GM19043 (cell line): ENCODE data around the gene TRIL.

Experiments used
- ATAC-seq: cut with Tn5 transposase; IDR thresholded peaks from one replicate; pipeline ENCODE4 v1.9.1; 2021; ENCODE audit warnings: low read depth; ENCODE audit not compliant: unreplicated experiment

Gene TRIL

GRCh38 chr7:28983396-28984190 lies 25.5 kb upstream of the TRIL start:
- no peak for ATAC-seq

DNA sequence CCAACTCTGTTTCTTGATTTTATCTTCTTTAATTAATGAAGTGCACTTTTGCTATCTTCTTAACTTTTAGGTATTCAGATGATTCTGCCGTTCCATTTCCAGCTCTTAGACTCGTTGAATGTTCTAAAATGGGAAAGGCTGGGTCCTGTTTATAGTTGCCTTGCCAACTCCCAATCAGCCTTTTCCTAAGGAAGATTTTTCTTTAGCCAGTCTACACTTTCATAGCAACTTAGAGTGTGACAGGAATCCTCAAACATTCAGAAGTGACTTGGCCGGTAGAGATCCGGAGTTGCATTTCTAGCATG lies 23.0 kb upstream of the TRIL start:
- ATAC-seq: no peak

DNA sequence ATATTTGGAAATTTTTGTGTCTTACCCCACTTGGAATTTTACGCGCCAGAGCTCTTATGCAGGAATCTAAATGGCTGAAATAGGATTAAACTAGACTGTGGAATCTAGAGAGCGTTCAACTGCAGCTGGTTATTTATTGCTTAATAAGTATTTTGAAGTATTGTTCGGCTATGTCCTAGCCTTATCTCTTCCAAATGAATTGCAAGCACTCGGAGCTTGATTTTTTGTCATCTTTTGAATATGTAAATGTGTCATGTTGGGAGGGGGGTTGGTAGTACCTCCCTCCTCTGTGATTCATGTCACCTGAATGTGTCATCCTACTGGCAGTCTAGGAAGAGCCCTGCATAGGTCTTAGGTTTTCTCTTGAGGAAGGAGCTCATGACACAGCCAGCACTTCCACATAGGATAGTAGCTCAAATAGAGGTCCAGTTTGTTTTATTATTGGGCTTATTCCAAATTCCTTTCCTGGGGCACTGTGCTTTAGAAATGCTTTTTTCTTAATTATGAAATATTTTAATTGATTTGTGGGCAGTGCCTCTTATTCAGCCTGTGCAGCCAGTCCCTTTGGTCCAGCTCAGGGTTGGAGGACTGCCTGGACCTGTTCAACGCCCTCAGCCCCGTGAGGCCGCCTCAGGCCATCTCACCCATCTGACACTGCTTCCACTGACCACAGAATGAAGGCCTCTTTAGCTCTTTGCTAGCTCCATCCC lies 22.5 kb upstream of the TRIL start:
- no peak for ATAC-seq

DNA sequence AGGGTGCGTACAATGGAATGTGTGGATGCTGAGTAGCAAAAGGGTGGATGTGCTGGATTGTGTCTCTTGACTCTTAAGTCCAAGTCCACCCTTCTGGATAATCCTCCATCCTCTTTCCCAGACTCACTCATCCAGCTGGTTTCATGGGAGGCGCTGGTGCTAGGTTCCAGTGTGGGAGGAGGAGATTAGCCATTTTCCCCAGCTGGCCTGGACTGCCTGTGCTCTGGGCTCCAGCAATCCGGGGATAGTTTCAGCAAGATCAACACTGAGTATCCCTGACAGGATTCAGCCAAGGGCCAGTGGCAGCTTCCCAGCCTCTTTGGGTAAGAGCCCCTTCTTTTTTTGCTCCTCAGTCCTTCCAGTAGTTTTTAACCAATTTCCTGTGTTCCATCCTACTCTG lies 21.6 kb upstream of the TRIL start:
- ATAC-seq: no peak

- ATAC-seq: no peak
Observed at GRCh38 chr7:28977881-28978280, 19.8 kb upstream of the TRIL start.

- no peak for ATAC-seq
Observed at GRCh38 chr7:28976022-28976421, 17.9 kb upstream of the TRIL start.

DNA sequence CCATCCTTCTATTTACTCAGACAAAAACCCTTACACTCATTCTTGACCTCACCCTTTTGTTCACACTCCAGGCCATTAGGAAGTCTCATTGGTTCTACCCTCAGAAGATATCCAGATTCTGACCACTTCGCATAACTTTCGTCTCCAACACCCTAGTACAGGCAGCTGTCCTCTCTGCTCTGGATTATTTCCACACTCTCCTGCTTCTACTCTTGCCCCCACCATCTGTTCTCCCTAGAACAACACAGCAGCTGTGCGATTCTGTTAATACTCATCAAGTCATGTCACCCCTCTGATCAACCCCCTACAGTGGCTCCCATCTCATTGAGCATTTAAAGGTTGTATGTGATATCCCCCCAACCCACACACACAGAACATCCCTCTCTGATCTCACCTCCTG lies 15.5 kb upstream of the TRIL start:
- no peak for ATAC-seq

GRCh38 chr7:28964056-28964455 lies 5.9 kb upstream of the TRIL start:
- ATAC-seq: no peak

GRCh38 chr7:28961972-28962371 lies 3.8 kb upstream of the TRIL start:
- no peak for ATAC-seq

GRCh38 chr7:28960071-28960840 lies 2.1 kb upstream of the TRIL start:
- no peak for ATAC-seq

DNA sequence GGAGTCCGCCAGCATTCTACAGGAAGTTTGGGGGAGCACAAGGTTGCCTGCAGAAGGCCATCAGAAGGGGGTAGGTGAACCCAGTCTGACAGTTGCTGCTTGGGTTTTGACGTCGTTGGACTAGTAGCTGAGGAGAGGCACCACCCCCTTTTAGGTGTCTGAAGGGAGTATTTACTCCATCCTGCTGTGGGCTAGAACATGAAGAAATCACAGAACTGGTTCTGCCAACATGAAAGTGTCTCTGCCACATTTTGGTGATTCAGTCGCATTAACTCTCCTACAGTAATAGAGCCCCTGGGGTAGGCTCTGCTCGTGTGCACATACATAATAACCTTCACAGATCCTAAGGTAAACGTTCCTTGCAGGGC lies 834 bp upstream of the TRIL start:
- no peak for ATAC-seq

- ATAC-seq: no peak
Observed at GRCh38 chr7:28957751-28958234, 337 bp downstream of the TRIL start.

- no peak for ATAC-seq
Observed at GRCh38 chr7:28957064-28957750, 923 bp downstream of the TRIL start.

GRCh38 chr7:28956608-28957063 lies 1.5 kb downstream of the TRIL start:
- no peak for ATAC-seq

DNA sequence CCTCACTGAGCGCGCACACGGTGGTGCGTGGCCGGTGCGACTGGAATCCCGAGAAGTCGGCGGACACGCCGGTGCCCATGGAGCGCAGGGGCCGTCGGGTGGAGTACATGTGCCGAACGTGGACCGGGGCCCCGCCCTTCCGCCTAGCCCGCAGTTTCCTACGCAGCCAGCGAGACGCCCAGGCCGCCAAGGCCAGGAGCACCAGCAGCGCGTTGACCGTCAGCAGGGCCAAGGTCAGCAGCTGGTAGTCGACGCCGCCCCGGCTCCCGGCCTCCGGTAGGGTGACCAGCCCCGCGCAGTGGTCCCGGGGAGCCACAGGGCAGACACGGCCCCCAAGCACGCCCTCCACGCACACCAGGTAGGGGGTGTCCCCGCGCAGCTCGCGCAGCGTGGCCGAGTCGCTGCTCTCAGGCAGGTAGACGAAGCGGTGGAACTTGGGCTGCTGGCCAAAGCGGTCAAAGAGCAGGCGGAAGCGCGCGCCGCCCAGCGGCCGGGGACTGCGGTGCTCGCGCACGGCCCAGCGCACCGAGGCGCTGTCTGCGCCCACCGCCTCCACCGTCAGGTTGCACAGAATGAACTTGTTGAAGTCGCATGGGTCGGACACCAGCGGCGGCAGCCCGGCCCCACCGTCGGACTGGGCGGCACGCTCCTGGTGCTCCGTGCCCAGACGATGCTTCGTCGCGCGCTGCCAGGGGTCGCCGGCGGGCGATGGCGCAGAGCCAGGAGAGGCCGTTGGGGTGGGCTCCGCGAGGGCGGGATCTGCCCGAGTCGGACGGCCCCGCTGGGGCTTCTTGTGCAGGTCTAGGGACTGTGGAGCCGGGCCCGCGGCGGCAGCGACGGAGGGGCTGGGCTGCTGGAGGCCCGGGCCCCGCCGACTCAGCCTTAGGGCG lies 2.2 kb downstream of the TRIL start:
- ATAC-seq: no peak

DNA sequence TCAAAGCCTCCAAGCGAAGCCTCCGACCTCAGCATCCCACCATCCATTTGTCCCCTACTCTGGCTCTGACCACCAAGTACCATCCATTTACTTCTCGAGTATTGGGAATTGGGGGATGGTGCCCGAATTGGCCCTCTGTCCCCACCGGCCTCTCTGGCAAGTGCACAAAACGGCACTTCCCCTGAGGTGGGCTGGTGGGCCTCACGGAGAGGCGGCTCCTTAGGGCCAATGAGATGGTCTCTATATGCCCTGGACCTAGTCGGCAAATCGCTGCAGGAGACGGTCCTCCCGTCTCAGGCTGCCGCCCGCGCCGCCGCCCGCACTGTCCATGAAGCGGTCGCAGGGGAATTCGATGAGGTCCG lies 2.8 kb downstream of the TRIL start:
- ATAC-seq: no peak

- ATAC-seq: no peak
Observed at GRCh38 chr7:28954946-28955345, 3.2 kb downstream of the TRIL start.

- ATAC-seq: no peak
Observed at GRCh38 chr7:28954471-28954870, 3.7 kb downstream of the TRIL start.

DNA sequence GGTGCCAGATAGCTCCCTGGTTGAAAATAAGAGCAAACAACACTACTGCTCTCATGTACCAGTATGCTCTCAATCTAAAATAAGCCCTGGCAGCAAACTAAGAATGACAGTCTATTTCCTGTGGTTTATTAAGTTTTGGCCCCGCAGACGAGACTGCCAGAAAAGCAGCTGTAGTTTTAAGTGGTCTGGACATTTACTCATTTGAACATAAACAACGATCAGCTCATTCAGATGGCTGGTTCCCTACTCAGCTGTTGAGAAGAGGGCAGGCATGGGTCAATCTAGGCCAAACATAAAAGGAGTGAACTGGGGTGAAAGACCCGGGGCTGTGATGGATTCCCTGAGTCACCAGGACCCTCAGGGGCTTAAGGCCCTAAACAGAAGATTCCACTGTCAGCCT lies 4.5 kb downstream of the TRIL start:
- no peak for ATAC-seq

DNA sequence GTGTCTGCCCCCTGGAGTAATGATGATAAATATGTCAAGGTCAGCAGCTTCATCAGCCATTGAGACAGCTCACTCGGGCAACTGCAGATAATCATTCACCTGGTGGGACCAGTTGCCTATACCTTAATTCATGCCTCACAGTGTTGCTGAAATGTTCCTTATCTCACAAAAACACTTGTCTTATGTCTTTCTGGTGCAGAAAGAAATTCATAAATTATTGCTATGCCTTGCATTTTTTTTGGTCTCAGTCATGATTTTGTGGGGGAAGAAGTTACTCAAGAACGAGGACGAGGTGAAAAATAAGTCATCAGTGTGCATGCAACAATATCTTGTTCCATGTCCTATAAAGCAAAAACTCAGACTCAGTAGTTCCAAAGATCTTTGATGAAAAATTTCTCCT lies 16.0 kb downstream of the TRIL start:
- ATAC-seq: no peak
